NCI-H226 (cell line): Measurements from ENCODE around the gene KCNIP4.

Experiments
- DNase-seq: peaks from one replicate; pipeline ENCODE4 v3.0.0-alpha.2; 2015

KCNIP4 gene

DNA sequence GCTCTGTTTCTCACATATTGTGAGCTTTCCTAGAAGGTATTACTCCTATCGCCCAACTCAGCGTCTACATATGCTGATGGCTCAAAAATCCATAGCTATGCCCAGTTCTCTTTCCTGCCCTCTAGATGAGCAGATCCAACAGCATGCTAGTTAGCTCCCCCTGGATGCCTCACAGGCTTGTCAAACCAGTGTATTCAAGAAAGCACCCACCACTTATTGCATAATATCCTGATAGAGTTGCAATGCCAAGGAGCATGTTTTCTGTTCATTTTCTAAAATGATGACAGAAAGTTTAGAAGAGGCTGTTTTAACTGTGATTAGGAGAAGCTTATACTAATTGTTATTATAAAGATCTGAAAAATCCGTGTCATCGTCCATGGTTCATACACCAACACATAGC, 1250.2 kb downstream of the KCNIP4 start:
- DNase-seq = peak; percentile 84

DNA sequence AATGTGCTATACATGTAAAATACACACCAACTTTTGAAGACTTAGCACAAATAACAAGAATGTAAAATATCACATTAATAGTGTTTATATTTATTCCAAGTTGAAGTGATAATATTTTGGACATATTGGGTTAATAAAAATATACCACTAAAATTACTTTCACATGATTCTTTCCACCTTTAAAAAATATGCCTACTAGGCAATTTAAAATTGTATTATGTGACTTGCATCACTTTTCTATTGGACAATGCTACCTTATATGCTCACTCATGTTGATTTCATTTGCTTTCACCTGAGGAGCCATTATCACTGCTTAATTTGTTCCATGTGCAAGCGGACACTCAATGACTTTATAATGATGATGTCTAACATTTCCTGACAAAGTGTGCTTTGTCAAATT, 1251.8 kb downstream of the KCNIP4 start:
- DNase-seq = no peak

DNA sequence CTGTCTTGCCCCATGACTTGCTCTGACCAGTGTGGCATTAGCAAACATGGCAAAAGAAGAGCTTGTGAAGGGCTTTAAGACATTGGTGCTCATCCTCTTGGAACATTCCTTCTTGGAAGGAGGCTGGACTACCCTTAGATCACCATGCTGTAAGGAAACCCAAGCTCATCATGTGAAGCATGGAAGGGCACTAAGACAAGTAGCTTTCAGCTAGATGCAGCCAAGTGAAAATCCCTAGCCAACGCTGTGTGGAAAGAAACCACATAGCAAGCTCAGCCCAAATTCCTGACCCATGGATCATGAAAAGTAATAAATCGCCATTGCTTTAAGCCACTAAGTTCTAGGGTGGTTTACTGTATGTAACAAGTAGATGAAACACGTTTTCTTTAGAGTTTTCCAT, 1260.7 kb downstream of the KCNIP4 start:
- peak; percentile 76 for DNase-seq

DNA sequence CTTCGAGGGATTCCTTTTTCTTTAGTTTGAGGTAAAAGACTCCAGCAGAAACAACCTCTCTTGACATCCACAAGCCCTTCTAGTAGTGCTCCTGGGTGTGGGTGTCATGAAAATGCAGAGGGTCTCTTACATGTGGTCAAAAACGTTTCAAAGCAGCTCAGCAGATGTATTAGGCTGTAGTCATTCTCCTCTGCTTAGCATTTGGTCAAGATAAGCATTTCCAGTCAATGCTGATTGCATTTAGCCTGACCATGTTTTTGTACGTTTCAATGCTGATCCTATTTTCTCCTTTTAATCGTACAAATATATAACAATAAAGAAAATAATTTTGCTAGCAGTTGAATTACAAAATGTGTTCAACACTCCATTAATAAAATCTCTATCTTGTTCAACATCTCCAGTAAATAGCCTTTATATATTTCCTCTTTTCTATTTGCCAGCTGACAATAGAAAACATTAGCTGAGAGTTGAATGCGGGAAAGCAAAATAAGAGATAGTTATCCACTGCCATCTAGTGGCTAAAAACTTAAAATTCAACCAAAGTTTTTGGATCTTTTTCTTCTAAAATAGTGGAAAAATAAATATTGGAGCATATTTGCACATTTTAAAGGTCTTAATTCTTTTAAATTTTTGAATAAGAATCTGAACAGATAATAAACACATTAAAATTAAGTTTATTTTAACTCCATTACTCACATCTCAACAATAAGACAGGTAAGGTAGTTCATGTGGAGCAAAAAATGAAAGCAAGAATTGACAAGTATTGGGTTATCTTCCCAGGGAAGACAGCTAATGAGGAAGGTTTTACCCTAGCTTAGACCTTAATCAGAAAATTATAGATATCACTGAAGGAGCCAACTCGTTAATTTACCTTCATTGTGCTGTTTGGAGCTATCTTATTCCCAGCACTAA, 1263.5 kb downstream of the KCNIP4 start:
- DNase-seq = no peak

DNA sequence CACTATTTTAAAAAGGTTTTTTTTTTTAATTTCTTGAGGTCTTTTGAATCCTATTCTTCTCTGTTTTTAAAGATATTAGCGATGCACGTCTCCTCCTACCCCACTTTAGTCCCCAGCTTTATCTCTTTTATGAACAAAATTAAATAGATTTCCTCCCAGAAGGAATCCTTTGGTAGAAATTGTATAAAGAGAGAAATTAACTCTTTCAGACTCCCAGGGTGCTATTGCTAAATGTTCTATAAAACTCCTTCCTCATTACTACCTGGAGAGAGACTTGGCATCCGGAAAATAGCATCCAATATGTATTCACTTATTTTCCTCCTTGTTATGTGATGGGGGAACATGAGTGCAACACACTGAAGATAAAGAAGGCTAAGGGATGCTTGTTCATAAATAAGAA, 1264.8 kb downstream of the KCNIP4 start:
- no peak for DNase-seq

DNA sequence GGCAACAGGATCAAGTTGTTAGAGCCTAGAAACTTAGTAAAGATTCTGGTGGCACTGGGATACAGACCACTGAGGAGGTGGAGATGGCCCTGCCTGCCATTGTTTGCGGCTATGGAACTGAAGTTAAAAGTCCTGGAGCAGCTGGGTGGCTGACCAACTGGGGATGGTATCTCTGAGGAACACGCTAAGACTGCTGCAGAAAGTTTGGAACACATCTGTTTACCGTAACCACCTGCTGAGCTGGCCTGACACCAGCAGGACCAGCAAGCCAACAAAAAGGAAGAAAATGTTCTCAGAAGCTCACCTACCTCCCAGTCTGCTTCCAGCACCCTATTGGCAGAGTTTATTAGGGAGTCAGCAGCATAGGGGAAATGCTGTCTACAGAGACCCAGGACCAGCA, 1265.7 kb downstream of the KCNIP4 start:
- no peak for DNase-seq

DNA sequence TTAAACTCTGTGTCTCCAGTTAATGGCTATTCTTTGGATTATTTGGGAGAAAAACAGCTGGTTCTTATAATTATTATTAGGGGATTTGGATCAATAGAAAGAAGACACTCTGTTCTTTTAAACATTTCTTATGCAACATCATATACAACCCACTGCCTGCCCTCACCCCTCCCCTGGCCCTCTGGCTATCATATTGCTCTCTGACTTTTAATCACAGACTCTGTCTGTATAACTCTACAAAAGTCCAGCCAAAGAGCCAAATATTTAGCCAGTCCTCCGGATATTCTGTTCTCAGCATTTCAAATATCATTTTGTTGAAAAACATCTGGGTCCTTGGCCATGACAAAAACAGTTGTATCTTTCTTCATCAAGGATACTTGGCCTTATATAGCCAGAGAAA, 1267.3 kb downstream of the KCNIP4 start:
- DNase-seq = no peak

DNA sequence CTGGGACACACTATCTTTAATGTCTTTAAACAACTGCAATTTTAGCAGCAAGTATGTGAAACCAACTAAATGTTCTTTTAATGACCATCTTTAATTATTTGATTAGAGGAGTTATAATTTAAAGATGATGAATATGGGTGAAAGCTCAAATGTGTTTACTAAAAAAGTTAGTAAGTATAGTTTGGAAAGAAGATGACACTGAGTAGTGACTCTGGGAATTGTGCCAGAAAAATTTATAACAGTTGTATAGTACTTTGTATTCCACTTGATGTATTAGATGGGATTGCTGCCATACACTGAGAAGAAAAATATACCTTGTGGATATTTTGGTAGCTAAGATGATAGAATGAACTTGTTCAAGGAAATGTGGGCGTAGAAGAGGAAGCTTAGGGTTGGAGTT, 1267.8 kb downstream of the KCNIP4 start:
- DNase-seq = no peak

DNA sequence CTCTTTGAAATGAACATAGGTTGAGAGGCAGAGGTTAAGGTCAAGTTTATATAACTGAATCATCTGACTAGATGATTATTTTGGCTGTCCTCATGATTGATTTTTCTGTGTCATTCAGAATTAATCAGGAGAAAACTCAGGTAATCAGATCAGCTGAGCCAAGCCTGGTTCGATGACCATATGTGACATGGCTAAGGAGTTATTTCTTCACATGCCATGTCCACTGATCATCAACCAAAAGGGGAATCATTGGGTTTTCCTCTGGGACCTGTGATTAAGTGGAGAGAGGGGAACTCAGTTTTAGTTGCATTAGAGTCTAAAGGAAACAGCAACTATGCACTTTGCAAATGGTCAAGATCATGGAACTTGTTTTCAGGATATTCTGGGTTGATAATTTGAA, 1268.6 kb downstream of the KCNIP4 start:
- DNase-seq = no peak
